Measurements from ENCODE around the gene MXI1. TPM values are rescaled to one million over a fixed set of nuclear protein-coding genes. Genes with fewer than 3 reads are reported as not detected.

The MXI1 gene
- total RNA-seq, 1 experiment from 2014 or later = 11.0 TPM

GRCh38 chr10:110220398-110220797, 13.0 kb downstream of the MXI1 start:
- Mint-ChIP-seq H3K4me3 (ENCODE audit: unreplicated experiment) (no peak overlapping the region), H3K36me3 (ENCODE audit: insufficient read depth, unreplicated experiment) (no peaks in the 10 kb centered on the region), H3K9me3 (ENCODE audit: unreplicated experiment) (no peaks in the 10 kb centered on the region), H3K4me1 (ENCODE audit: low read depth, unreplicated experiment) (peaks cover 27% of the 10 kb centered on the region), H3K27ac (ENCODE audit: unreplicated experiment) (no peak overlapping the region), H3K27me3 (ENCODE audit: insufficient read depth, unreplicated experiment) (no peaks in the 10 kb centered on the region)
- Histone ChIP-seq H3K4me1 (peaks cover 9% of the 10 kb centered on the region), H3K36me3 (ENCODE audit: control insufficient read depth, insufficient read depth, low read length) (no peaks in the 10 kb centered on the region), H3K27me3 (replicated peaks; ENCODE audit: control insufficient read depth, insufficient read depth, low read length) (no peaks in the 10 kb centered on the region), H3K9me3 (no peaks in the 10 kb centered on the region), H3K4me3 (ENCODE audit: low read depth, low read length) (no peak overlapping the region)
- CTCF ChIA-PET = no interaction called here
- intact Hi-C loops (cut with micrococcal nuclease; ENCODE audit: unreplicated experiment) = no loop called here
- no peak for DNase-seq
- POLR2A ChIA-PET = no interaction called here
- BruUV-seq (replicated peaks) = no TSS peak
- no peak for TF ChIP-seq CTCF (IDR thresholded peaks at IDR 0.05; ENCODE audit: insufficient read depth in 1 of 2, low read depth in 1 of 2, low read length in 1 of 2, severe bottlenecking in 1 of 2, unreplicated experiment in 1 of 2)

- peaks cover under 1% of the 10 kb centered on the region for H3K36me3 Mint-ChIP-seq (ENCODE audit: insufficient read depth, unreplicated experiment)
- intact Hi-C loops (cut with micrococcal nuclease; ENCODE audit: unreplicated experiment) = loop anchor here (1.0 kb wide), 1 partner anchor 83 kb away; no protein-coding TSS in a partner anchor
- POLR2A ChIA-PET = interaction anchor here (0.7 kb wide), 1 partner anchor 13 kb away, joined by 3 read pairs; no protein-coding TSS in a partner anchor
- CTCF ChIA-PET = interaction anchor here (0.6 to 1.9 kb wide), 11 partner anchors 10 to 1079 kb away, joined by 3 to 14 read pairs (median 4); no protein-coding TSS in a partner anchor
- Histone ChIP-seq H3K9me3 (no peaks in the 10 kb centered on the region), H3K4me3 (ENCODE audit: low read depth, low read length) (0 out of 2 replicates have a peak overlapping the region, but pooled peaks have one; percentile 0), H3K4me1 (peaks cover 9% of the 10 kb centered on the region), H3K27me3 (replicated peaks; ENCODE audit: control insufficient read depth, insufficient read depth, low read length) (no peaks in the 10 kb centered on the region), H3K36me3 (ENCODE audit: control insufficient read depth, insufficient read depth, low read length) (no peaks in the 10 kb centered on the region)
- no peak for DNase-seq
- peak overlapping the region; percentile 66 for H3K4me3 Mint-ChIP-seq (ENCODE audit: unreplicated experiment)
- H3K27me3 Mint-ChIP-seq (ENCODE audit: insufficient read depth, unreplicated experiment) = no peaks in the 10 kb centered on the region
- peak overlapping the region; percentile 24 for H3K27ac Mint-ChIP-seq (ENCODE audit: unreplicated experiment)
- H3K4me1 Mint-ChIP-seq (ENCODE audit: low read depth, unreplicated experiment) = peaks cover 22% of the 10 kb centered on the region
- TF ChIP-seq CTCF (IDR thresholded peaks at IDR 0.05; ENCODE audit: insufficient read depth in 1 of 2, low read depth in 1 of 2, low read length in 1 of 2, severe bottlenecking in 1 of 2, unreplicated experiment in 1 of 2) = no peak
- BruUV-seq (replicated peaks) = no TSS peak
- no peaks in the 10 kb centered on the region for H3K9me3 Mint-ChIP-seq (ENCODE audit: unreplicated experiment)
Observed at GRCh38 chr10:110221044-110221720, 13.8 kb downstream of the MXI1 start.

GRCh38 chr10:110221721-110222261, 14.4 kb downstream of the MXI1 start:
- intact Hi-C loops (cut with micrococcal nuclease; ENCODE audit: unreplicated experiment) = loop anchor here (1.0 kb wide), 1 partner anchor 83 kb away; no protein-coding TSS in a partner anchor
- Histone ChIP-seq H3K36me3 (ENCODE audit: control insufficient read depth, insufficient read depth, low read length) (no peaks in the 10 kb centered on the region), H3K27me3 (replicated peaks; ENCODE audit: control insufficient read depth, insufficient read depth, low read length) (no peaks in the 10 kb centered on the region), H3K9me3 (no peaks in the 10 kb centered on the region), H3K4me3 (ENCODE audit: low read depth, low read length) (0 out of 2 replicates have a peak overlapping the region, but pooled peaks have one; percentile 0), H3K4me1 (peaks cover 9% of the 10 kb centered on the region)
- Mint-ChIP-seq H3K4me3 (ENCODE audit: unreplicated experiment) (peak overlapping the region; percentile 66), H3K36me3 (ENCODE audit: insufficient read depth, unreplicated experiment) (peaks cover 6% of the 10 kb centered on the region), H3K9me3 (ENCODE audit: unreplicated experiment) (no peaks in the 10 kb centered on the region), H3K27ac (ENCODE audit: unreplicated experiment) (peak overlapping the region; percentile 24), H3K27me3 (ENCODE audit: insufficient read depth, unreplicated experiment) (no peaks in the 10 kb centered on the region), H3K4me1 (ENCODE audit: low read depth, unreplicated experiment) (peaks cover 20% of the 10 kb centered on the region)
- peak; percentile 21 to 51 for TF ChIP-seq CTCF (IDR thresholded peaks at IDR 0.05; ENCODE audit: insufficient read depth in 1 of 2, low read depth in 1 of 2, low read length in 1 of 2, severe bottlenecking in 1 of 2, unreplicated experiment in 1 of 2)
- no TSS peak for BruUV-seq (replicated peaks)
- DNase-seq = peak; percentile 66 to 70
- POLR2A ChIA-PET = interaction anchor here (0.7 kb wide), 1 partner anchor 13 kb away, joined by 3 read pairs; no protein-coding TSS in a partner anchor
- CTCF ChIA-PET = interaction anchor here (0.6 to 1.9 kb wide), 16 partner anchors 11 to 1955 kb away, joined by 3 to 14 read pairs (median 4); no protein-coding TSS in a partner anchor

Data from Caco-2 (cell line).